Measurements from ENCODE around the gene PIP4K2A. TPM values are rescaled to one million over a fixed set of nuclear protein-coding genes. Genes with fewer than 3 reads are reported as not detected.

PIP4K2A gene
- polyA plus RNA-seq, 4 donors: 24.6 to 27.9 (median 25.9) TPM

DNA sequence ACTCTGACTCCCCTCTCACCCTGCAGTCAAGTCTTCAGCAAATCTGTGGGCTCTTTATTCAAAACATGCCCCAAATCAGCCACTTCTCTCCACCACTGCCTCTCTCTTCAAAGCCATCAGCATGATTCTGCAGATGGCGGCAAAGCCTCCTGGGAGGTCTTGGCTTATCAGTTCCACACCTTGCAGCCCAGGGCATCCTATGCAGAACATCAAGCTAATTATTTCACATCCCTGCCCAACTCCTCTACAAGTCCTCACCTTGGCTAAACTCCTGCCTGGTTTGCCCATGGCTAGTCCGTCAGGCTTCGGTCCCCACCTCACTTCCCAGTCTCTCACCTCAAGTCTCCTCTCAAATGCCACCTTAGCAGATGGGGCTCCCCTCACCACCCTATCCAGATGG lies 70.2 kb downstream of the PIP4K2A start:
- no peak for DNase-seq (ENCODE audit: low read depth in 4 of 4, low spot score in 2 of 4)

DNA sequence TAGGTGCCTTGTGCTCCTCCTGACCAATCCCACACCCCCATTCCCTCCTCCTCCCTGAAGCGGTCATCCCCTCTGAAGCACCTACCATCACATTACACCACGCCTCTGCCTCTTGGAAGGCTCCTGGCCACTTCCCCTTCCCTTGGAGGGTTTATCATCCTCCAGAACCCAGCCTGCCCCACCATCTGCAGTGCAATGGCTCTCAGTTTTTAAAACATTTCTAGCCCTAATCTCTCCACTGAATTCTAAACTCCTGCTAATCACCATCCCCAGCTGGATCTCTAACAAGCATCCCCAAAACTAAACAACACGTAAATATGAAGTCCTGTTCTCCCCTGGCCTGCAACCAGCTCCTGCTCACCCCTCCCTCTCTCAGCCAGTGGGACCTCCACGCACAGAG lies 70.6 kb downstream of the PIP4K2A start:
- no peak for DNase-seq (ENCODE audit: low read depth in 4 of 4, low spot score in 2 of 4)

DNA sequence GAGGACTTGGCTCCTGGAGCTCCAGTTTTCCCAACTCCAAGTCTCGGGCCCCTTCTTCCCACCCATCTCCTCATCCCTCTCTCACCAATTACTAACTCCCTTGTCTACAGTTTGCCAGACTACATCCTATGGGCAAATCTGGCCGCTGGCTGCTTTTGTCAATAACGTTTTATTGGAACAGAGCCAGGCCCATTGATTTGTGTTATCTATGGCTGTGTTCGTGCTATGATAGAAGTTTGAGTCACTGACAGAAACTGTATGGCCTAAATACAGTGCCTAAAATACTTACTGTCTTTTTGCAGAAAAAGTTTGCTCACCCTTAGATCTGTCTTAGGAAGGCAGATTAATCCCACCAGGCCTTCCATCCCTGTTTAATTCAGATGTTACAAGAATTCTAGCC lies 71.3 kb downstream of the PIP4K2A start:
- DNase-seq (ENCODE audit: low read depth in 4 of 4, low spot score in 2 of 4): no peak

DNA sequence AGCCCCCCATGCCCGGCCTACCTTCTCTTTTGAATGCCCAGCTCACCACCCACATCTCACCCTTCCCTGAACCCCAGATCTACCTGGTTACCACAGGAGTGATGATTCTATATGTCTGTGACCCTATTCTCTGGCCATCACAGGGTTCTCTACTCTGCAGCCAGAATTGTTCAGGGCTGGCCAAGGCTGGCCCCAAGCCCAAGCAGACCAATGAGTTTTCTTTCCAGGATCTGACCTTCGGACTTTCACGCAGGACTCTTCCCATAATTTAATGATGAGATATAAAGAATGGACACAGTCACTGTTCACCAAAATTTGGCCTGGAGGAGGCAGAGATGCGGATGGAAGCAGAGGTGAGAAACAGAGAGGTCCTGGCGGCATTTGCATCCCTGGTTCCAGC lies 72.6 kb downstream of the PIP4K2A start:
- DNase-seq (ENCODE audit: low read depth in 4 of 4, low spot score in 2 of 4): no peak

DNA sequence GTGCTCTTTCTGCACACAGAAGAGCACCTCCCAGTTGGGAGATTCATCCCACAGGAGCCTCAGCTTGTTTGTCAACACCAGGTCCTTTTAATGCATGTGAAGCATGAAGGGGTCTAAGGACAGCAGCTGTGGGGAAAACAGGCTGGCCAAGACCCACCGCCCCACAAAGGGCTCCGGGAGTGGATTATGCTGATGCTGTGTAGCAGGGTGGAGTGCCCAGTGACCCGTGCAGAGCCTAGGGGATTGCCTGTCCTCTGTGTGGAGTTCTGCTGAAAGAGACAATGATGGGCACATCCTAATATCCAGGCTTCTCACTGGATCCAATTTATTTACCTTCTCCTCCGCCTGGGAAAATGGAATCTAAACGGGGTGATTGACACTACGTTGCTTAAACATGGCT lies 74.0 kb downstream of the PIP4K2A start:
- DNase-seq (ENCODE audit: low read depth in 4 of 4, low spot score in 2 of 4): no peak

DNA sequence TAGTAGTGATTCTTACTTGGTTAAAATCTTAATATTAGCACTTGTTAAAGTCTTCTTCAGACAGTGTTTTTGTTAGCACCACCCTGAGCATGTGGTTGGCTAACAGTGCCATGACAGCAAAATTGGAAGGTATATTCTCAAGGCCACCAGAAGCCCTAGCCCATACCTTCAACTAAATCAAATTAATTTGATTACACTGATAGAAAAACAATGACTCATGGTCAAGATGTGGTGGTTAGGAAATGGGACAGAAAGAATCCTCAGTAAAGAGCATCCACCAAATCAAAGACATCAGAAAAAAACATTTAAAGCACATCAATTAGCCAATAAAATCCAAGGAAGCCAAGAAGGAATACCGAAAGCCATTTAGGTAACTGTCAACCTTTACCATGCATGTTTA lies 75.5 kb downstream of the PIP4K2A start:
- no peak for DNase-seq (ENCODE audit: low read depth in 4 of 4, low spot score in 2 of 4)

DNA sequence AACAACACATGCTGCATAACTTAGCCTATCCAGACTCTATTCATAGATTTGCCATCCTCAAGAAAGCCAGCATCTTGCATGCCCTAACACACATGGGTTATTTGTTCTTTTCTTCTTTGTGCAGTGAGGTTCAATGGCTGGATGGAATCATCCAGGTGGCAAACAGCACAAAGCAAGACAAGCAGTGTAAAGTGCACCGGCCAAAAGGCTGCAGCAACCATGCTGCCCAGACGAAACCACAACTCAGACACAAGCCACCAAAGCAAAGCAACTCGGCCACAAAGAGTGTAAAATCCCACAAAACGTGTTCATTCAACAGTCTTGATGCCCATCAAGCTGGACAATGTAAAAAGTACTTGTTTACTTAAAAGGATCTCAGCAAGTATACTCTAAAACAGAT lies 76.9 kb downstream of the PIP4K2A start:
- no peak for DNase-seq (ENCODE audit: low read depth in 4 of 4, low spot score in 2 of 4)

DNA sequence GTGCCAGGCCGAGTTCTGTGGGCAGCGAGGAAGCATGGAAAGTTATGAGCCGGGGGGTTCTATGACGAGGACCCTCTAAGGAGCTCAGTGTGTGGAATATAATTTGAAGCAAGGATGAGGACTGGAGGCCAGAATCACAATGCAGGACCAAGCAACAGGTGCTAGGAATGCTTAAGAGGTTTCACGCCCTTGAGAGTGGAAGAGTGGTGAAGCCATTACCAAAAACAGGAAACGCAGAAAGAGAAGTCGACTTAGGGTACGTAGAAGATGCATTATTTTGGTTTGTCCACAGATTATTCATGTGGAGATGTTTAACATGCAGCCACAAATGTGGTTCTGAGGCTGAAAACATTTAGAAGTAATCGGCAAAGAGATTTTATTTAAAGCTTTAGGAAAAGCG lies 78.7 kb downstream of the PIP4K2A start:
- no peak for DNase-seq (ENCODE audit: low read depth in 4 of 4, low spot score in 2 of 4)

DNA sequence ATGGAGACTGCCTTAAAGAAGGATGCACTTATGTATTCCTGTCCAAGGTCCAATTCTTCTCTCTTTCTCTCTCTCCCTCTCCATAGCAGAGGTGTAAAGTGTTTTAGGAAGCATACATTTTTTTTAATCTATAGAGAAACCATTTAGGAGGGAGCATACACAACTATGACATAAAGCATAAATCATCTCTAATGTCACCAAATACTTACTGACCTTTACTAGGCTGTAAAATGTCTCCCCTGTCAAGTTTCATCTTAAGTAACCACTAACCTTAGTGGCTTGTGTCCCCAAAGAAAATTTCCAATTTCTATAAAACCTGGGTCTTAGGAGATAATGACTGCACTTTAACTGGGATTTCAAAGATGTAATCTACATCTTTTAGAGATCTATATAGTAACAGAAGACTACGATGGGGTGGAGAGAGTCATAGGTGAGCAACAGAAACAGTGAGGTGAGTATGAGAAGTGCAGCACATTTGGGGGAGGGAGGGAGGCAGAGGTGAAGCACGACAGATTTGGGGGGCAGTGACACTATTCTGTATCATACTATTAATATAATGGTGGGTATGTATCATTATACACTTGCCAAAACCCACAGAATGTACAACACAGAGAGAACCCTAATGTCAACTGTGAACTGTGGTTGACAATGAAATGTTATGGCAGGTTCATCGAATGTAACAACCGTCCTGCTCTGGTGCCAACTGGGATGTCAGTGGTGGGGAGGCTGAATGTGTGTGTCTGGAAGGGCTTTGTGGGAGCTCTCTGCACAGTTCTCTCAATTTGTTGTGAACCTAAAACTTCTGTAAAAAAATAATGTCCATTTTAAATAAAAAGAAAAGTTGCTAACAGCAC lies 79.5 kb downstream of the PIP4K2A start:
- no peak for DNase-seq (ENCODE audit: low read depth in 4 of 4, low spot score in 2 of 4)

DNA sequence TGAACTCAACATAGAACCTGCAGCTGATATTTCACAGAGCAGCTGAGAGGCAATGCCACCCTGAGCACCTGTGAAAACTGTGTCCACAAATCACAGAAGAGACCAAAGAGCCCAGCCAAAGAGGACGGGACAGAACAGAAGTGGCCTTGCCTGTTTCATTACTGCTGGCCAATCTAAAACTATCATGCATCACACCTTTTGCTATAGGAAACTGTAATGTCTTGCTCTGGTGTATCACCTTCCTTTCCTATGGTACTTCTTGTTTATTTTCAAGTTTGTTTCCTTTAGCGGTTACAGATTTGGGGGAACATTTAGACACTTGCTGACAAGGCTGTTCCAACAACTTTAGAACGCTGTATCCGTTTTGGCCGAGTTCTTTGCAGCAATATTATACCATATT lies 80.3 kb downstream of the PIP4K2A start:
- DNase-seq (ENCODE audit: low read depth in 4 of 4, low spot score in 2 of 4): no peak

DNA sequence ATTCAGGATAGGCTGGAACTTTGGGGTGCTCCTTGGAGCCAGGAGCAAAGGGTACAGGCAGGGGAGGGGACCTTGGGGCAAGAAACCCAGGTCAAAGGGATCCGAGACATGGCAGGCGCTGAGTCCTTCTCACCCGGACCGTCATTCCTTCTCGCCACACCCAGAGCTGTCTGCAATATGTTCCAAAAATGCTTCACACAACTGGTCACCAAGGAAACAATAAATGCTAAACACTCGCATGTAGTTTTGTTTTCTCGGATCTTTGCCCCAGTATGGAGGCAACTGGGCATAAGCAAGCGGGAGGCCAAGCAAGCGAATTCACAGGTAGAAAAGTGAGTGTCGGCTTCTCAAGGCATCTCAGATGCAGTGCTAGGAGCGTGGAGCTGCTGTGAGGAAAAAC lies 80.8 kb downstream of the PIP4K2A start:
- DNase-seq (ENCODE audit: low read depth in 4 of 4, low spot score in 2 of 4): no peak

DNA sequence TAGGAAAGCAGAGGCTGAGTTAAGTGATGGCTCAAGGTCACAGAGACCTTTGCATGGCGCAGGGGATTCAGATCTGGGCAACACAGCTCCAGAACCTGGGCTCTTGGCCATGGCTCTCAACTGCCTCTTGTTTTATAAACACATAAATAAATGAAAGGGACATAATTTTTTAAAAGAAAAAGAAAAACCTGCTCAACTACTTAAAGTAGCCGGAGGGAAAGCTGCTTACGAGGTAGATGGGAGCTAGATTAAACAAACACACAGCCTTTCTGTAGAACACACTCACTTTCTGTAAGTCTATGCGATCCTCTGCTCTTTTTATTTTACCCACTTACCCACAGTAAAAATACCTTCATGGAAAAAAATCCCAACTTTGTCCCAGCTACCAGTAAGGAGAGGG lies 81.3 kb downstream of the PIP4K2A start:
- DNase-seq (ENCODE audit: low read depth in 4 of 4, low spot score in 2 of 4): no peak

DNA sequence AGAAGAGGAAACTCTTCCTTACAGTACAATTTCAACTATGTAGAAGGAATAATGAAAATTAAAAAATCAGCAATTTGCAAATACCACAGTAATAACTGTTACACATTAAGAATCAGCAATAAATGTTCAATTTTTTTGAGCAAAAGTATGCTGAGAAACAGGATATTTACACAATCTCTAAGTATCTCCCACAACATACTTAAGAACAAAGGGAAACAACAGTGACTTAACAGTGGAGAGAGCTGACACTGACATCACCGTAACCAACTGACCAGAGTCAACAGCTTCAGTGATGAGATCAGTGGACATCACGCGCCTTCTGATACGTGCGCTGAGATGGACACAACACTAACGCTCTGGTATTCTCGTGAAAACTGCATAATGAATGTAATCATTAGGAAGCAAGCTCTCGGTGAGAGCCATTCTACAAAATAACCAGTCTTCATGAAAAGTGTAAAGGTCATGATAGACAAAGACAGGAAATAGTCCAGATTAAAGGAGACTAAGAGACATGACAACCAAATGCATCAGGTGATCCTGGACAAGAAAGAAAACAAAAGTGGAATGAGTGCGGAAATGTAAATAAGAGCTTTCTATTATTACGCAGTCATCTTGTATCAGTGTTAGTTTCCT lies 82.6 kb downstream of the PIP4K2A start:
- DNase-seq (ENCODE audit: low read depth in 4 of 4, low spot score in 2 of 4): no peak

DNA sequence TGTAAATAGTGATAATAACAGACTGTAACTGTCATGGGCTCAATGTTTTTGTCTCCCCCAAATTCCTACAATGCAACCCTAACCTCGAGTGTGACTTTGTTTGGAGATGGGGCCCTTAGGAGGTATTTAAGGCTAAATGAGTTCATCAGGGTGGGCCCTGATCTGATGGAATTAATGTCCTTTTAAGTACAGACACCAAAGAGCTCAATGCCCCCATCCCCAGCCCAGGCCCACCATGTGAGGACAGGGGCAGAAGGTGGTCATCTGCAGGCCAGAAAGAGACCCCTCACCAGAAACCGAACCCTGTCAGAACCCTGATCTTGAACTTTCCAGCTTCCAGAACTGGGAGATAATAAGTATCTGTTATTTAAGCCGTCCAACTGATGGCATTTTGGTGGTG lies 83.2 kb downstream of the PIP4K2A start:
- DNase-seq (ENCODE audit: low read depth in 4 of 4, low spot score in 2 of 4): no peak

DNA sequence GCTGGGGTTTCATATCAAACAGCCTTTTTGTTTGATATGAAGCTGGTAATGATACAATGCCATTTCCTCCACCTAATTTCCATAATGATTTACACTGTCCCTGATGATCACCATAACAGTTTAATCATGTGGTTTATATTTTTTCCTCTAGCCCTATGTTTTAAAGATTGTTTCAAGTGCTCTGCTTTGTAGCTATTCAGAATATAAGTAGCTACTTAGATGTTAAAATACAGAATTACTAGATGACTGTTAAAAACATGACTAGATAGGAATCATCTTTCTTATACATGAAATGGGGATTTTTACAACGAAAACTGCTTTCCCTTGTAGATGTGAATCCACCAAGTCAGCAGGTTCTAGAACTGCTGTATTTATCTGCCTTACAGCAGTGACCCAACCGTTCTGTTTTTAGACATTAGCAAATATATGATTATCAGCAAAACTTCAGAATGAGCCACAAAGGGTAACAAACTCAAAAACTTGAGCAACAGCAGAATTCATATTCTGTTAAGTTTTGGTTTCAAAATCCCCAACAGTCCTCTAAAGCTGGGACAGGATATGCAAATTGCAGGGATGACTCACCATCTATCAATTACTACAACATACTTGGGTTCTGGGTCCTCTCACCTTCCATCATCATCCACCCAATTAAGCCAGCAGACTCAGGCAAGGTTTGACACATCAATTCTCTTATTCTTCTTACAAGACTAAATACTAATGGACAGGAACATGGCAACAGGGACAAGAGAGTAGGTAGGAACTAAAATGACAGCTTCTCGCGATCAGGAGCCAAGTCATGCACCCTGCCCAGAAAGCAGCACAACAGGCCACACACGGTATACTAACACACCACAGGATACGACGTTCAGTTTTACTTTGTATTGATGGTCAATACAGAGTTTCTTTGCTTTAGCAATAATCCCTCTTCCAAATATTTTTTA lies 83.9 kb downstream of the PIP4K2A start:
- DNase-seq (ENCODE audit: low read depth in 4 of 4, low spot score in 2 of 4): no peak

DNA sequence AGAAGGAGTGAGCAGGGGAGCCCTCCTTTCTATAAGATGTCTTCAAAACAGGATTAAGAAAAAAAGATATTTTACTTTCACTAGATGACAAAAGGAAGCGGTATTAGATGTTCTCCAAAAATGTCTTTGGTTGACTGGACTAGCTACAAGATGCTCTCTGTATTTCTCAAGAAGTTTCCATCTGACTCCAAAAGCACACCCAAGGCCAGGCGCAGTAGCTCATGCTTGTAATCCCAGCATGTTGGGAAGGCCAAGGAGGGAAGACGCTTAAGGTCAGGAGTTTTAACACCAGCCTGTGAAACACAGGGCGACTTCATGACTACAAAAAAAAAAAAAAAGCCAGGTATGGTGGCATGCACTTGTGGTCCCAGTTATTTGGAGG lies 84.5 kb downstream of the PIP4K2A start:
- DNase-seq (ENCODE audit: low read depth in 4 of 4, low spot score in 2 of 4): no peak

DNA sequence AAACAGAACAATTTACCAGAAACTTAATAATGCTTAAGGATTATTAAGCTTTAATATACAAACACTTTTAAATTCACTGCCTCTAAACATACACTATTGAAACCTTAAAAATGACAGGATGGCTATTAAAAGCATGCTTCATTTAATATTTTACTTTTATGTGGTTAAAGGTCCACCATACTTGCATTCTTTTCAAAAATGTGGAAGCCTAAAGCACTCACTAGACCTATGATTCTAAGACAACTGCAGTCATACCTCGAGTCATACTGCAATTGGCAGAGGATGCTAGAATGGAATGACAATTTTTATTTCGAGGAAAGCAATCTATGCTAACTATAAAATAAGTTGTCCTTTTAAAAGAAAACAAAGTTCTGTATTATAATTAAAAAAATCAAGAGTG lies 85.3 kb downstream of the PIP4K2A start:
- DNase-seq (ENCODE audit: low read depth in 4 of 4, low spot score in 2 of 4): no peak

DNA sequence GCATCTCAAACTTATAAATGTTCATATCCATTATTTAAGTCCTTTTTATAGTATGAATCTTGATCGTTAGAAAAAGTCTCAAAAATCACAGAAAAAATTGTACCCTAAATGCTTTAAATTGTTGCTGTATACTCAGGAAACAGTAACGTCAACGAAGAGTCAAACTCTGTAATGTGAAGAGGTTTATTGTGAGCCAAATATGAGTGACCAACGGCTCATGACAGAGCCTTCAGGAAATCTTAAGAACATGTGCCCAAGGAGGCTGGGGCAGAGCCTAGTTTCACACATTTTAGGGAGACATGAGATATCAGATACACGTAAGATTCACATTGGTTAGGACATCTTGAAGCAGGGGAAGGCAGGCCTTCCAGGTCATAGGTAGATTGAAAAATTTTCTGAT lies 86.1 kb downstream of the PIP4K2A start:
- no peak for DNase-seq (ENCODE audit: low read depth in 4 of 4, low spot score in 2 of 4)

DNA sequence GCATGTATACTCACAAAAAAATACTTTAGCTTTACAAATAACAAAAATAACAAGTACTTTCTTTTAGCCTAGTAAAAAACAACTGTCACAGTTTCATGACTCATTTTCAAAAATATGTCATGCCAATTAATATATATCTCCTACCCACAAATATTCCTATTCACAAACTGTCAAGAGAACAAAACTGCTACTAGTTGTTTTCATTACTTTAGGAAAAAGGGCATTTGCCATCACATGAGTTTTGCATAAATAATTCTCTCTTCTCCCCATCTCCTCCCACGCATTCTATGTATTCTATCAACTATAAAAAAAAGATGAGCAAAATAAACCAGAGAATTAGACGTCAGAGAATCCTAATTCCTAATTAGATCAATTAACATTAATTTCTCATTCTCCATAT lies 87.6 kb downstream of the PIP4K2A start:
- DNase-seq (ENCODE audit: low read depth in 4 of 4, low spot score in 2 of 4): no peak

DNA sequence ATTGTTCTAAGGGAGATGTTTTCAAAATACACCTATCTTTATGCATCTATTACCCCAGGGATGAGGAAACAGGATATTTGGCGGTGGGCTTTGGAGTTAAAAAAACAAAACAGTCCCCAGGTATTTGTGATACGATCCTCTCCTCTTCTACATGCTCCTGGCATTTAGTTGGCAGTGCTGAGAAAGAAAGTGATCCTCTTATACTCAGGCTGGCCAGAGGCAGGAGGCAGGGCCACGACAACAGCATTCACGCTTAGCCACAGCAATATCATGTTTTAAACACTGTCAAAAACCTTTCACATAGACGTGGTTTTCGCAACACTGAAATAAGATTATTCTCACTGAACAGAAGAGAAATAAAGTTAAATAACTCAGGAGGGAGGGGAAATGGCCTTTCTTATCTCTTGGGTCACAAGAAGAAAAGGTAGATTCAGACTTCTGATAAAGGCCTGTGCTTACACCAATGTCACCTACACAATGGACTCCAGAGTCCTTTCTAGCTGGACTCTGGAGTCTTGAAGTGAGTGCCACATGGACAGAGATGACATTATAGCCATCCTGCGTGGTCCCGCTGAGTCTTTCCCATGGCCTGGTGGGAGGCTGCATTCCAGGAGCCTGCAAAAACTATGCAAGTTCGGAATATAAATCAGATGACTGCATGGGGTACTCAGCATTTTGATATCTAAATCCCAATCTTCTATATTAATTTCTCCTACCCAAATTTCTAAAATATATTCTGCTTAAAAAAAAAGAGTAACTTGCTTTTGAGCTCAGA lies 88.7 kb downstream of the PIP4K2A start:
- no peak for DNase-seq (ENCODE audit: low read depth in 4 of 4, low spot score in 2 of 4)

Measured in left renal cortex interstitium (tissue), 4 donors.